HL-60 (cell line): ENCODE measurements around the gene GNG11.
"Not testable (repeated sequence)": the region's sequence is repeated elsewhere in the genome, so short reads cannot be mapped to it uniquely, and the experiment has no call there.

Source experiments
- CTCF ChIP-seq: IDR thresholded peaks from one replicate; pipeline ENCODE4 v1.5.1; 2011; ENCODE audit warnings: low read length, control low read depth, inconsistent platforms; ENCODE audit not compliant: insufficient read depth
- POLR2AphosphoS5 ChIP-seq: IDR thresholded peaks from 2 replicates; pipeline ENCODE4 v1.6.1; 2012; ENCODE audit warnings: low read depth
- REST ChIP-seq: IDR thresholded peaks from 2 replicates; pipeline ENCODE4 v1.6.1; 2012; ENCODE audit warnings: low read depth; ENCODE audit not compliant: insufficient replicate concordance

- not testable (repeated sequence) for TF ChIP-seq CTCF, POLR2AphosphoS5, REST
Observed at GRCh38 chr7:93915206-93915842, 6.2 kb upstream of the GNG11 start.
